ENCODE results near the gene SERPINB1.

DNA sequence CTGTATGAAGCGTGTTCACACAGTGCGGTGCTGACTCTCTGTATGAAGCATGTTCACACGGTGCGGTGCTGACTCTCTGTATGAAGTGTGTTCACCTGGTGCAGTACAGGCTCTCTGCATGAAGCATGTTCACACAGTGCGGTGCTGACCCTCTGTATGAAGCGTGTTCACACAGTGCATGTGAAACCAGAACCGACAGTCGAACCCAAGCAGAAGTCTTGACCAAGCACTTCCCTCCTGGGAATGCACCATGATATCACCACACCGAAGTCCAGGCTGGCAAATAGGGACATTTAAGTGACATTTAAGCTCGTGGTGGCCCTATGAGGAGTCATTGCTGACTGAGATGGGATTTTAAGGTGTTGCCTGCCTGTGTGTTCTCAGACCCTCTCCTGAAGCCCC, 11.3 kb upstream of the SERPINB1 start:
- TF ChIP-seq, protein P1, sequence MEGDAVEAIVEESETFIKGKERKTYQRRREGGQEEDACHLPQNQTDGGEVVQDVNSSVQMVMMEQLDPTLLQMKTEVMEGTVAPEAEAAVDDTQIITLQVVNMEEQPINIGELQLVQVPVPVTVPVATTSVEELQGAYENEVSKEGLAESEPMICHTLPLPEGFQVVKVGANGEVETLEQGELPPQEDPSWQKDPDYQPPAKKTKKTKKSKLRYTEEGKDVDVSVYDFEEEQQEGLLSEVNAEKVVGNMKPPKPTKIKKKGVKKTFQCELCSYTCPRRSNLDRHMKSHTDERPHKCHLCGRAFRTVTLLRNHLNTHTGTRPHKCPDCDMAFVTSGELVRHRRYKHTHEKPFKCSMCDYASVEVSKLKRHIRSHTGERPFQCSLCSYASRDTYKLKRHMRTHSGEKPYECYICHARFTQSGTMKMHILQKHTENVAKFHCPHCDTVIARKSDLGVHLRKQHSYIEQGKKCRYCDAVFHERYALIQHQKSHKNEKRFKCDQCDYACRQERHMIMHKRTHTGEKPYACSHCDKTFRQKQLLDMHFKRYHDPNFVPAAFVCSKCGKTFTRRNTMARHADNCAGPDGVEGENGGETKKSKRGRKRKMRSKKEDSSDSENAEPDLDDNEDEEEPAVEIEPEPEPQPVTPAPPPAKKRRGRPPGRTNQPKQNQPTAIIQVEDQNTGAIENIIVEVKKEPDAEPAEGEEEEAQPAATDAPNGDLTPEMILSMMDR (IDR thresholded peaks at IDR 0.05 in 2 of 3, conservative IDR thresholded peaks at IDR 0.05 in 1 of 3; ENCODE audit: borderline replicate concordance in 1 of 3, insufficient read depth in 1 of 3, low read depth in 2 of 3, low read length in 2 of 3), result no peak
- TF ChIP-seq EZH2 (IDR thresholded peaks at IDR 0.05), result no peak
- no peak for TF ChIP-seq JUND (IDR thresholded peaks at IDR 0.05)
- no peak for TF ChIP-seq POLR2AphosphoS5 (IDR thresholded peaks at IDR 0.05; ENCODE audit: low read depth, low read length)
